ENCODE measurements around the gene KPNA6. TPM values are rescaled to one million over a fixed set of nuclear protein-coding genes. Genes with fewer than 3 reads are reported as not detected.

Gene KPNA6
- total and polyA plus RNA-seq, 2 of the 13 experiments (the other 11 are each of a cell fraction or from before 2014, with no cell fraction given), result 22.0 to 47.5 TPM

- H3K9ac ChIP-seq (ENCODE audit: insufficient read depth, low read depth, low read length), result peak overlapping the region; percentile 84; the same call in 1 of the 2 replicates
- WGBS (ENCODE audit: low lambda C conversion rate), result 86% methylated on average over 5 of the region's 5 CpGs
- intact Hi-C loops (cut with micrococcal nuclease; ENCODE audit: unreplicated experiment), result no loop called here
- TF ChIP-seq ZBTB14 (CRISPR knock-in tag; IDR thresholded peaks at IDR 0.05), result no peak
- TF ChIP-seq KLF9 (CRISPR knock-in tag; IDR thresholded peaks at IDR 0.05; ENCODE audit: low read depth), result no peak
- TF ChIP-seq HMG20A (CRISPR knock-in tag; IDR thresholded peaks at IDR 0.05; ENCODE audit: borderline replicate concordance), result no peak
- no peak for TF ChIP-seq ZNF235 (CRISPR knock-in tag; IDR thresholded peaks at IDR 0.05; ENCODE audit: borderline replicate concordance)
- no peak for TF ChIP-seq REST (IDR thresholded peaks at IDR 0.05; ENCODE audit: borderline replicate concordance in 1 of 2, low read depth in 1 of 2, low read length in 2 of 2)
- no peak for TF ChIP-seq RBM39 (IDR thresholded peaks at IDR 0.05; ENCODE audit: low read depth, low read length, poor library complexity, severe bottlenecking)
- no peak for TF ChIP-seq ISX (CRISPR knock-in tag; conservative IDR thresholded peaks at IDR 0.05)
- TF ChIP-seq SRY (CRISPR knock-in tag; IDR thresholded peaks at IDR 0.05), result no peak
- no peak for TF ChIP-seq TOPORS (CRISPR knock-in tag; IDR thresholded peaks at IDR 0.05)
- no peak for TF ChIP-seq ZBTB21 (CRISPR knock-in tag; IDR thresholded peaks at IDR 0.05)
- TF ChIP-seq AKNA (CRISPR knock-in tag; IDR thresholded peaks at IDR 0.05; ENCODE audit: borderline replicate concordance), result no peak
- TF ChIP-seq ZNF766 (CRISPR knock-in tag; IDR thresholded peaks at IDR 0.05; ENCODE audit: borderline replicate concordance), result no peak
- TF ChIP-seq MTA1 (CRISPR knock-in tag; IDR thresholded peaks at IDR 0.05; ENCODE audit: borderline replicate concordance), result no peak
Measured at GRCh38 chr1:32181563-32181962, 73.7 kb downstream of the KPNA6 start.

More at GRCh38 chr1:32181563-32181962, 73.7 kb downstream of the KPNA6 start:
- no TSS peak for BruUV-seq (replicated peaks)
- POLR2A ChIA-PET, result interaction anchor here (0.6 kb wide), 1 partner anchor 39 kb away, joined by 4 read pairs; no protein-coding TSS in a partner anchor
- CTCF ChIA-PET (ENCODE audit: low intra/inter-chr PET ratio, low total read pairs), result no interaction called here
- H3K79me2 ChIP-seq (ENCODE audit: insufficient read depth, low read length), result peaks cover 50% of the 10 kb centered on the region
- peaks cover 75% of the 10 kb centered on the region for H3K4me1 ChIP-seq (ENCODE audit: insufficient read depth, low read length)
- no peak for DNase-seq (ENCODE audit: low spot score)
- peak overlapping the region in 1 of 3 experiments; percentile 76; a peak in 3 of 6 replicates for H3K4me3 ChIP-seq (replicated peaks in 1 of 3; ENCODE audit: insufficient read depth in 1 of 3, low read depth in 2 of 3, low read length in 3 of 3)
- H3K36me3 ChIP-seq (replicated peaks in 1 of 2; ENCODE audit: control insufficient read depth in 1 of 2, insufficient read depth in 2 of 2, low read length in 2 of 2), result peaks cover 14 to 33% of the 10 kb centered on the region in 2 experiments; a peak in 4 of 5 replicates
- peak overlapping the region; percentile 80 for H3K4me2 ChIP-seq (ENCODE audit: low read depth, low read length)
- H3K27ac ChIP-seq (ENCODE audit: extremely low read length, insufficient read depth, low read length), result peak overlapping the region; percentile 7
- FAIRE-seq, result no peak
- H4K20me1 ChIP-seq (ENCODE audit: insufficient read depth, low read length), result peaks cover 2% of the 10 kb centered on the region; the same call in 1 of the 2 replicates
- no peaks in the 10 kb centered on the region for H3K9me3 ChIP-seq (ENCODE audit: low read length)
- H2AFZ ChIP-seq (ENCODE audit: low read length), result no peak overlapping the region
- H3K27me3 ChIP-seq (ENCODE audit: control insufficient read depth in 1 of 2, insufficient read depth in 2 of 2, low read length in 2 of 2), result no peaks in the 10 kb centered on the region
- in situ Hi-C loops (cut with HindIII; ENCODE audit: extremely low pct_ligation_motif_present, low pct_unique_long_range_greater_than_20kb), result no loop called here
- ATAC-seq, result no peak
